Neural cell (in vitro differentiated cells): Measurements from ENCODE around the gene OR5F1. TPM values are rescaled to one million over a fixed set of nuclear protein-coding genes. Genes with fewer than 3 reads are reported as not detected.

ENCODE experiments used
- H2AFZ ChIP-seq: fragments of 200-600, 300-800 bp; sonication (generic), shearing (Covaris generic); 2 replicates; pipeline ENCODE4 v1.6.0; 2014; ENCODE audit warnings: low read depth, mild to moderate bottlenecking, antibody characterized with exemption, low read length, moderate library complexity
- H3F3A ChIP-seq: fragments of 200-600 bp; shearing (Covaris generic); 2 replicates; pipeline ENCODE4 v1.6.1; 2016; ENCODE audit warnings: mild to moderate bottlenecking, moderate library complexity, mixed read lengths, antibody characterized with exemption, low read length; ENCODE audit not compliant: insufficient read depth, poor library complexity, severe bottlenecking
- H3K27ac ChIP-seq: fragments of 200-600, 300-800 bp; sonication (generic), shearing (Covaris generic); 2 replicates; pipeline ENCODE4 v1.5.1; 2014; ENCODE audit warnings: mild to moderate bottlenecking, low read length, moderate library complexity
- H3K27me3 ChIP-seq: fragments of 300-800, 200-600 bp; sonication (generic), shearing (Covaris generic); 2 replicates; pipeline ENCODE4 v1.6.0; 2014; ENCODE audit warnings: mild to moderate bottlenecking, low read depth, low read length, moderate library complexity; ENCODE audit not compliant: insufficient read depth
- H3K36me3 ChIP-seq: fragments of 300-800, 200-600 bp; sonication (generic), shearing (Covaris generic); 2 replicates; pipeline ENCODE4 v1.5.1; 2014; ENCODE audit warnings: mild to moderate bottlenecking, antibody characterized with exemption, low read length, moderate library complexity; ENCODE audit not compliant: insufficient read depth
- H3K4me2 ChIP-seq: fragments of 300-800, 200-600 bp; sonication (generic), shearing (Covaris generic); 2 replicates; pipeline ENCODE4 v1.6.0; 2014; ENCODE audit warnings: mild to moderate bottlenecking, low read length
- H3K4me3 ChIP-seq: fragments of 300-800, 200-600 bp; sonication (generic), shearing (Covaris generic); 2 replicates; pipeline ENCODE4 v1.5.1; 2014; ENCODE audit warnings: mild to moderate bottlenecking, low read length, moderate library complexity
- H3K79me2 ChIP-seq: fragments of 200-600 bp; shearing (Covaris generic); replicated peaks from 2 replicates; pipeline ENCODE4 v1.6.0; 2014; ENCODE audit warnings: mild to moderate bottlenecking, low read length, moderate library complexity; ENCODE audit not compliant: insufficient read depth
- H3K9ac ChIP-seq: fragments of 300-800, 200-600 bp; sonication (generic), shearing (Covaris generic); 2 replicates; pipeline ENCODE4 v1.6.1; 2016; ENCODE audit warnings: mild to moderate bottlenecking, low read length, mixed read lengths
- H3K9me2 ChIP-seq: fragments of 200-600 bp; shearing (Covaris generic); 2 replicates; pipeline ENCODE4 v1.6.1; 2016; ENCODE audit warnings: mild to moderate bottlenecking, low read length, mixed read lengths; ENCODE audit not compliant: insufficient read depth
- H3K9me3 ChIP-seq: fragments of 200-600, 300-800 bp; sonication (generic), shearing (Covaris generic); 2 replicates; pipeline ENCODE4 v1.6.1; 2016; ENCODE audit warnings: mild to moderate bottlenecking, mixed run types, low read length, moderate library complexity, mixed read lengths
- H4K20me1 ChIP-seq: fragments of 200-600 bp; shearing (Covaris generic); 2 replicates; pipeline ENCODE4 v1.6.1; 2016; ENCODE audit warnings: mild to moderate bottlenecking, mixed run types; ENCODE audit not compliant: insufficient read depth
- CTCF ChIP-seq: fragments of 450-650 bp; IDR thresholded peaks from 2 replicates; pipeline ENCODE4 v1.5.1; 2014; ENCODE audit warnings: antibody characterized with exemption, mild to moderate bottlenecking, moderate library complexity; ENCODE audit not compliant: poor library complexity, severe bottlenecking
- EP300 ChIP-seq: fragments of 450-650 bp; conservative IDR thresholded peaks from 2 replicates; pipeline ENCODE4 v1.6.1; 2014; ENCODE audit warnings: antibody characterized with exemption, mild to moderate bottlenecking, moderate library complexity; ENCODE audit not compliant: poor library complexity, severe bottlenecking
- EZH2 ChIP-seq: fragments of 200-600, 300-800 bp; shearing (Covaris generic), sonication (generic); IDR thresholded peaks from 2 replicates; pipeline ENCODE4 v1.6.1; 2014; ENCODE audit warnings: antibody characterized with exemption, low read length, borderline replicate concordance, mild to moderate bottlenecking; ENCODE audit not compliant: insufficient read depth, poor library complexity, severe bottlenecking
- MXI1 ChIP-seq: fragments of 450-650 bp; conservative IDR thresholded peaks from 2 replicates; pipeline ENCODE4 v1.6.1; 2014; ENCODE audit warnings: antibody characterized with exemption, mild to moderate bottlenecking; ENCODE audit not compliant: poor library complexity, severe bottlenecking
- POLR2AphosphoS5 ChIP-seq: IDR thresholded peaks from 2 replicates; pipeline ENCODE4 v1.6.1; 2012
- RAD21 ChIP-seq: fragments of 450-650 bp; conservative IDR thresholded peaks from 2 replicates; pipeline ENCODE4 v1.6.1; 2014; ENCODE audit warnings: antibody characterized with exemption, mild to moderate bottlenecking, moderate library complexity
- REST ChIP-seq: IDR thresholded peaks from 2 replicates; pipeline ENCODE4 v1.6.1; 2012; ENCODE audit warnings: borderline replicate concordance
- SMC3 ChIP-seq: fragments of 450-650 bp; conservative IDR thresholded peaks from 2 replicates; pipeline ENCODE4 v1.6.1; 2014; ENCODE audit warnings: antibody characterized with exemption, mild to moderate bottlenecking, moderate library complexity; ENCODE audit not compliant: poor library complexity
- TAF1 ChIP-seq: IDR thresholded peaks from 2 replicates; pipeline ENCODE4 v1.6.1; 2012; ENCODE audit warnings: low read depth
- polyA plus RNA-seq: library from polyadenylated mRNA; depleted of rRNA; stranded (reverse); fragments of >200 nt; gene quantifications from 2 replicates; pipeline ENCODE4 v1.2.3, GENCODE V29; 2014

Gene OR5F1
- polyA plus RNA-seq, 1 donor from 2014 or later: not detected

GRCh38 chr11:56010716-56011115 lies 16.3 kb upstream of the OR5F1 start:
- TF ChIP-seq CTCF: no peak
- TF ChIP-seq POLR2AphosphoS5: no peak
- TF ChIP-seq MXI1: no peak
- no peak for TF ChIP-seq TAF1
- TF ChIP-seq EZH2: no peak
- TF ChIP-seq RAD21: no peak
- no peak for TF ChIP-seq SMC3
- TF ChIP-seq REST: no peak
- TF ChIP-seq EP300: no peak
- Histone ChIP-seq H2AFZ (no peak overlapping the region), H3K9me2 (no peaks in the 10 kb centered on the region), H3K27ac (no peak overlapping the region), H3K9ac (no peak overlapping the region), H3F3A (no peaks in the 10 kb centered on the region), H3K4me2 (no peak overlapping the region), H3K9me3 (no peaks in the 10 kb centered on the region), H3K36me3 (no peaks in the 10 kb centered on the region), H3K79me2 (no peaks in the 10 kb centered on the region), H4K20me1 (no peaks in the 10 kb centered on the region), H3K4me3 (no peak overlapping the region), H3K27me3 (no peaks in the 10 kb centered on the region)

- no peak overlapping the region for H2AFZ ChIP-seq
- no peak for TF ChIP-seq RAD21
- TF ChIP-seq EZH2: no peak
- TF ChIP-seq CTCF: no peak
- TF ChIP-seq MXI1: no peak
- TF ChIP-seq REST: no peak
- TF ChIP-seq POLR2AphosphoS5: no peak
- TF ChIP-seq TAF1: no peak
- TF ChIP-seq EP300: no peak
- TF ChIP-seq SMC3: no peak
- no peaks in the 10 kb centered on the region for H3K9me2 ChIP-seq
- no peak overlapping the region for H3K4me3 ChIP-seq
- no peaks in the 10 kb centered on the region for H3K9me3 ChIP-seq
- H3K9ac ChIP-seq: no peak overlapping the region
- no peaks in the 10 kb centered on the region for H3F3A ChIP-seq
- H4K20me1 ChIP-seq: no peaks in the 10 kb centered on the region
- no peak overlapping the region for H3K27ac ChIP-seq
- H3K36me3 ChIP-seq: no peaks in the 10 kb centered on the region
- H3K27me3 ChIP-seq: no peaks in the 10 kb centered on the region
- no peak overlapping the region for H3K4me2 ChIP-seq
- H3K79me2 ChIP-seq: no peaks in the 10 kb centered on the region
Observed at GRCh38 chr11:55970935-55971334, 23.5 kb downstream of the OR5F1 start.
